ENCODE measurements around the gene DDX42.
A peak's percentile ranks its signal among the peaks of the same experiment; 100 is the strongest.

The DDX42 gene

DNA sequence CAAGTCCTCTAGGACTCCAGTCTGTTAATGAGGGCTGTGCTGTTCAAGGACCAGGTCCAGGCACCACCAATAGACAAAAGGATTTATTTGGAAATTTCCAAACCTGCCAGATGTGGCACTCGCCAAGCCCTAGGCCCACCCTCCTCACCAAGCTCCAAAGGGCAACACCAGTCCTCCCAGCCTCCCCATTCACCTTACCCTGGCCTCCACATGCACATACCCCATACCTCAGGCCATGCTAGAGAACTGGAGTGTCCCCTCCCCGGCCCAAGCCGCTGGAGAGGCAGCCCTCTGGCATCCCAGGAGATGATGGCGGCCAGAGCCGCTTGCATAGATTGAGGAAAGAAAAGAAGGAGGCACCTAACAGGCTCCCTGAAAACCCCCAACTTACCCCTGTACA lies 58.0 kb downstream of the DDX42 start:
- no peak for DNase-seq
- TF ChIP-seq, protein P1, sequence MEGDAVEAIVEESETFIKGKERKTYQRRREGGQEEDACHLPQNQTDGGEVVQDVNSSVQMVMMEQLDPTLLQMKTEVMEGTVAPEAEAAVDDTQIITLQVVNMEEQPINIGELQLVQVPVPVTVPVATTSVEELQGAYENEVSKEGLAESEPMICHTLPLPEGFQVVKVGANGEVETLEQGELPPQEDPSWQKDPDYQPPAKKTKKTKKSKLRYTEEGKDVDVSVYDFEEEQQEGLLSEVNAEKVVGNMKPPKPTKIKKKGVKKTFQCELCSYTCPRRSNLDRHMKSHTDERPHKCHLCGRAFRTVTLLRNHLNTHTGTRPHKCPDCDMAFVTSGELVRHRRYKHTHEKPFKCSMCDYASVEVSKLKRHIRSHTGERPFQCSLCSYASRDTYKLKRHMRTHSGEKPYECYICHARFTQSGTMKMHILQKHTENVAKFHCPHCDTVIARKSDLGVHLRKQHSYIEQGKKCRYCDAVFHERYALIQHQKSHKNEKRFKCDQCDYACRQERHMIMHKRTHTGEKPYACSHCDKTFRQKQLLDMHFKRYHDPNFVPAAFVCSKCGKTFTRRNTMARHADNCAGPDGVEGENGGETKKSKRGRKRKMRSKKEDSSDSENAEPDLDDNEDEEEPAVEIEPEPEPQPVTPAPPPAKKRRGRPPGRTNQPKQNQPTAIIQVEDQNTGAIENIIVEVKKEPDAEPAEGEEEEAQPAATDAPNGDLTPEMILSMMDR (IDR thresholded peaks at IDR 0.05) = no peak
- no peaks in the 10 kb centered on the region for H3K27me3 ChIP-seq
- no peak overlapping the region for H3K4me3 ChIP-seq
- intact Hi-C loops (cut with DNase I; ENCODE audit: low total_unique reads) = no loop called here
- H3K27ac ChIP-seq = no peak overlapping the region
- peaks cover 77 to 82% (median 81%) of the 10 kb centered on the region in 3 donors for H3K36me3 ChIP-seq
- H3K4me1 ChIP-seq = peaks cover 0 to 36% (median 26%) of the 10 kb centered on the region in 4 donors
- no peaks in the 10 kb centered on the region for H3K9me3 ChIP-seq

DNA sequence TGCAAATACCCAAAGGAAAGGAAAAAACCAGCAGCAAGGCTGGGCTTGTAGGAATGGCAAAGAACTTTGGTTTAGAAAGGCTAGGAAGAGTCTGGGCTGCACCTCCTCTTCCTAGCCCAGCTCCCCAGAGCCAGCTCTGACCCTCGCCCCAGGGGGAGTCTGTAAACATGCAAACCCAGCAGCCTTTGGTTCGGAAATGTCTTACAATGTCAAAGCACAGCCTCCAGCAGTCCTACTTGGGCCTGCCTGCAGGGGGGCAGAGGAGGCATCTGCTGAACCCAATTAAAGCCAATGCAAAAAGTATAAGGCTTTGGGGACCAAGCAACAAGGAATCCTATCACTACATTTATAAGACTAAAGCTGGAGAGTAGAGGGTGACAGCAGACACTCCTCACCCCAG lies 58.5 kb downstream of the DDX42 start:
- Histone ChIP-seq H3K36me3 (peaks cover 77 to 86% (median 86%) of the 10 kb centered on the region in 3 donors), H3K9me3 (no peaks in the 10 kb centered on the region), H3K27ac (no peak overlapping the region), H3K4me3 (no peak overlapping the region), H3K4me1 (peaks cover 0 to 41% (median 30%) of the 10 kb centered on the region in 4 donors), H3K27me3 (no peaks in the 10 kb centered on the region)
- TF ChIP-seq, protein P1 (IDR thresholded peaks at IDR 0.05) = no peak
- DNase-seq = no peak
- intact Hi-C loops (cut with DNase I; ENCODE audit: low total_unique reads) = no loop called here

GRCh38 chr17:63833026-63833740 lies 59.2 kb downstream of the DDX42 start:
- no peak for DNase-seq
- peaks cover 77 to 86% (median 86%) of the 10 kb centered on the region in 3 donors for H3K36me3 ChIP-seq
- peaks cover 0 to 43% (median 34%) of the 10 kb centered on the region in 4 donors for H3K4me1 ChIP-seq
- H3K27ac ChIP-seq = no peak overlapping the region
- TF ChIP-seq, protein P1 (IDR thresholded peaks at IDR 0.05) = no peak
- no peaks in the 10 kb centered on the region for H3K27me3 ChIP-seq
- intact Hi-C loops (cut with DNase I; ENCODE audit: low total_unique reads) = no loop called here
- no peak overlapping the region for H3K4me3 ChIP-seq
- H3K9me3 ChIP-seq = no peaks in the 10 kb centered on the region

GRCh38 chr17:63833741-63834373 lies 59.9 kb downstream of the DDX42 start:
- Histone ChIP-seq H3K36me3 (peaks cover 77 to 86% (median 85%) of the 10 kb centered on the region in 3 donors), H3K27me3 (no peaks in the 10 kb centered on the region), H3K4me3 (no peak overlapping the region), H3K4me1 (peaks cover 0 to 43% (median 33%) of the 10 kb centered on the region in 4 donors), H3K27ac (peak overlapping the region in 1 of 2 donors; percentile 12), H3K9me3 (no peaks in the 10 kb centered on the region)
- intact Hi-C loops (cut with DNase I; ENCODE audit: low total_unique reads) = no loop called here
- TF ChIP-seq, protein P1 (IDR thresholded peaks at IDR 0.05) = no peak
- DNase-seq = no peak

GRCh38 chr17:63834431-63835166 lies 60.6 kb downstream of the DDX42 start:
- H3K9me3 ChIP-seq = no peaks in the 10 kb centered on the region
- H3K4me3 ChIP-seq = no peak overlapping the region
- DNase-seq = peak; percentile 40 to 70
- H3K27ac ChIP-seq = peak overlapping the region in 1 of 2 donors; percentile 99
- peaks cover 71 to 78% (median 78%) of the 10 kb centered on the region in 3 donors for H3K36me3 ChIP-seq
- H3K27me3 ChIP-seq = no peaks in the 10 kb centered on the region
- intact Hi-C loops (cut with DNase I; ENCODE audit: low total_unique reads) = loop anchor here (5.0 kb wide), 1 partner anchor 62 kb away; the partner anchor contains the start of genes CCDC47 and DDX42
- H3K4me1 ChIP-seq = peaks cover 5 to 46% (median 34%) of the 10 kb centered on the region in 4 donors
- TF ChIP-seq, protein P1 (IDR thresholded peaks at IDR 0.05) = peak; percentile 40 to 51

Data from tibial artery (tissue), 4 donors.